ENCODE measurements around the gene SLC8A1.
A peak's percentile ranks its signal among the peaks of the same experiment; 100 is the strongest.

The SLC8A1 gene

DNA sequence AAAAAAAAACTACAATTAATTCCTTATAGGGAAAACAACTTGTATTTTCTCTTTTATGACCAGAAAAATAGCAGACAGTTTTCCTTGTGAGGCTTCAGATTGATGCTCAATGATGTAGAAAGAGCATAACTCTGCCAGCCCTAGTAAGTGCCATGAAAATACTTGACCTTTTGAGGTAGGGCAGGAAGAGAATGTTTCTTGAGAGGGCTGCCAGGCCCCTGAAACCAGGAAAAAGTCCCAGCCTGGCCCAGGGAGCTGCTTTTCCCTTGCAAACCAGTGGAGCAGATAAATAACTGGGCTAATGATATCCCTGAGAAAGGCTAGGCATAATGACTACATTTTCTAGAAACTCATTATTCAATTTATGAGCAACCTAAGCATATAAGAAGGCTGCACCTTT lies 126.8 kb downstream of the SLC8A1 start:
- FAIRE-seq (no peak), DNase-seq (ENCODE audit: insufficient read length, low spot score) (no peak)
- TF ChIP-seq POLR2A (IDR thresholded peaks at IDR 0.05; ENCODE audit: low read depth, low read length): no peak

- no peak for TF ChIP-seq POLR2A (IDR thresholded peaks at IDR 0.05; ENCODE audit: low read depth, low read length)
- FAIRE-seq (no peak), DNase-seq (ENCODE audit: insufficient read length, low spot score) (no peak)
Observed at GRCh38 chr2:40324656-40325055, 127.2 kb downstream of the SLC8A1 start.

DNA sequence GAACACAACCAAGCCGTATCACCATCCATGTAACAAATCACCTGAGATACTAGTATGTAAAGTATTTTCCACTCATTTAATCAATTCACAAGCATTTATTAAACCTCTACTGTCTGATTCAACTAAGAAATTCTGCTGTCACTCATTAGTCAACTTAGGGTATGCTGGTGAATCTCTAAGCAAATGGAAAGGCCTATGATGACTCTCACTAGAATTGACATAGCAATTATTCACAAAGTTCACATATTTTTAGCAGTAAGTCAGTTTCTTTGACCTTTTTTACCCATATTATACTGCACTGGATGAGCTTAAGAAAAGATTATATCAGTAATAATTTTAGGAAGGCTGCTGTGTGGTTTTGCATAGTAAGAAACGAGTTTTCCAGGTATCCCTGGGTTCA lies 130.1 kb downstream of the SLC8A1 start:
- DNase-seq (ENCODE audit: insufficient read length, low spot score) (no peak), FAIRE-seq (no peak)
- no peak for TF ChIP-seq POLR2A (IDR thresholded peaks at IDR 0.05; ENCODE audit: low read depth, low read length)

DNA sequence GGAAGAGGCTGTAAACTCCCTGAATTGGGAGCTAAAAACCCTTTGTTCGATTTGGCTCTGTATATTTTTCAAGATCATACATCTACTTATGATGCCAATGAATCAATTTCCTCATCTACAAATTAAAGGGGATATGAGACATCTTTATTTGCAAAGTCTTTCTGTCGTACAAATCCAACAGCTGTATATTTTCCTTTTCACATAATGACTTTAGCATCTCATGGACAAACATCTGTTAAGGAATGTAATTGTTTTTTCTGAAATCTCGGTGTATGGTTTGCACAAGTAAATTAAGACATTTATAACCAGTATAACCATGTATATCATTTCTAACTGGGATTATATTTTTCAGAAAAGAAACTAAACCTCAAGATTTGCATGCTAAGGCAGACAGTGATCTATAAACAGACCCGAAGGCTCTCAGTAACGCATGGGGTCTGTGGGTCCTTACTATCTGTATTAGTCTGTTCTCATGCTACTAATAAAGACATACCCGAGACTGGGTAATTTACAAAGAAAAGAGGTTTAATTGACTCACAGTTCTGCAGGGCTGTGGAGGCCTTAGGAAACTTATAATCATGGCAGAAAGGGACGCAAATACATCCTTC lies 130.8 kb downstream of the SLC8A1 start:
- FAIRE-seq: no peak

GRCh38 chr2:40318921-40319320 lies 133.0 kb downstream of the SLC8A1 start:
- DNase-seq (ENCODE audit: insufficient read length, low spot score): no peak
- no peak for TF ChIP-seq POLR2A (IDR thresholded peaks at IDR 0.05; ENCODE audit: low read depth, low read length)
- no peak for FAIRE-seq

More for the DNA sequence above, 130.8 kb downstream of the SLC8A1 start:
- no peak for DNase-seq (ENCODE audit: insufficient read length, low spot score)
- no peak for TF ChIP-seq POLR2A (IDR thresholded peaks at IDR 0.05; ENCODE audit: low read depth, low read length)

- no peak for FAIRE-seq
- TF ChIP-seq POLR2A (IDR thresholded peaks at IDR 0.05; ENCODE audit: low read depth, low read length): no peak
Observed at GRCh38 chr2:40317761-40318160, 134.1 kb downstream of the SLC8A1 start.

GRCh38 chr2:40317046-40317445 lies 134.8 kb downstream of the SLC8A1 start:
- DNase-seq (ENCODE audit: insufficient read length, low spot score) (no peak), FAIRE-seq (peak; percentile 45)
- TF ChIP-seq POLR2A (IDR thresholded peaks at IDR 0.05; ENCODE audit: low read depth, low read length): no peak

More at GRCh38 chr2:40317761-40318160, 134.1 kb downstream of the SLC8A1 start:
- DNase-seq (ENCODE audit: insufficient read length, low spot score): no peak

DNA sequence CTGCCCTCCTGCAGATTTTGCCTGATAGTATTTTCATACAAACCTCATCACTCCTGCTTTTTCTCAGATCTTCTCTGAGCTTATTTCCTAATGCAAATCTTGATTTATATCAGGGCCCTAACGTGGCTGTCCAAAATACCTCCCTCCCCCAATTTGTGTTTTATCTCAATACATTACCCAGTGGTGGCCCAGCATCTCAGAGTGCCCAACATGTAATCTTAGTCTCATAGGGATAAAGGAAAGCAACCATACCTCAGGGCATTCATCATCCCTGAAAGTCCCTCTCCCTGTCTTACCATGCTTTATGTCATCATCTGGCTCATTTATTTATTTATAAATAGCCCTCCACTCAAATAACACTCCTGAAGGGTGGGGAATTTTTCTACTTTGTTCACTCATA lies 135.3 kb downstream of the SLC8A1 start:
- DNase-seq (ENCODE audit: insufficient read length, low spot score) (no peak), FAIRE-seq (no peak)
- TF ChIP-seq POLR2A (IDR thresholded peaks at IDR 0.05; ENCODE audit: low read depth, low read length): no peak

DNA sequence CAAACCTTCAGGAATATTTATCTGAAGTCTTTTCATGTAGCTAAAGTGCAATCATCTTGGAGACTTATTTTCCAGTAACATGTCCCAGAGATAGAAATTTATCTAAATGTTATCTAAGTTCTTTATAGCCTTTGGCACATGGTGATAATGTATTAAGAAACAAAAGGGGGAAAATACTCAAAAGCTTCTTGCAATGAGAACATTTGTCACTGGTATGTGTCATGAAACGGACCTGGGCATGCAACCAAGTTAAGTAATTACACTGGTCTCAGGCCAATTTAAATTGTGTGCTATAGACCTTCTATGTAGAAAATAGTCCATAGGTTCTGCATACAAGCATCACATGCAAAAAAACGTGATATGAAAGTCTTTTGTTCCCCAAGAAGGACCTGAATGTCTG lies 136.2 kb downstream of the SLC8A1 start:
- FAIRE-seq (peak; percentile 38), DNase-seq (ENCODE audit: insufficient read length, low spot score) (no peak)
- no peak for TF ChIP-seq POLR2A (IDR thresholded peaks at IDR 0.05; ENCODE audit: low read depth, low read length)

DNA sequence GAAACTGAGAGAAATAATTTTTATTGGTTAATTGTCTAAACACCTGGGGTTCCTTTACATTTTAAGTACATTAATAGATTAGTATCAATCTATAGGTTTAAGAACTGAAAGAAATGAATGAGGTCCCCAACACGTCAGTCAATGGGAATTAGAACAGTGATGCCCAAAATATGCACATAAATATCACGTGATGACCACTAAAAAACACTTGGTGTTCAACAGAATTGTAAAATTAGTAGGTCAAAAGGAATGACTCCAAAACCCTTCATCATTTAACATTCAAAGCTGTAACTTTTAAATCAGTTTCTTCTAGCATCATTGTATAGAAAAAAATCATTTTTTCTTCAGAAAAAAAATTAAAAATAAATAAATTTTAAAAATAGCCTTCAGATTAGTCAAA lies 140.9 kb downstream of the SLC8A1 start:
- FAIRE-seq: no peak
- no peak for TF ChIP-seq POLR2A (IDR thresholded peaks at IDR 0.05; ENCODE audit: low read depth, low read length)
- no peak for DNase-seq (ENCODE audit: insufficient read length, low spot score)

DNA sequence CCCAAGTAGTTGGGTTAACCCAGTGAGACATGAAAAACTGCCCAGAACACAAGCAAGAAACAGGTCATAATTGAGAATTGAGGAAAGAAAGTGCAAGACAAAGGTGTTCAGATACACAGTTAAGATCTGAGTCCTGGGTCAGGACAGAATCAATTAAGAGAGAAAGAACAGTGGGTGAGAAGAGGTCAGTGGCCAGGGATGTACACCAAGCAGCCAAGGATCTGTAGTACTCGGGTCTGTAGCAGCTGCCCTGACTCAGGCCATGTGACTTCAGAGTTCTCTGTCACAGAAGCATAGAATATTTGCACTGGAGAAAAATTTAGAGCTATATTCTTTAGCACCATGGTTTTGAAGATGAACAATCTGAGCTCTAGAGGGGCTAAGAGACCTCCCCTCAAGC lies 141.6 kb downstream of the SLC8A1 start:
- DNase-seq (ENCODE audit: insufficient read length, low spot score): no peak
- no peak for TF ChIP-seq POLR2A (IDR thresholded peaks at IDR 0.05; ENCODE audit: low read depth, low read length)
- FAIRE-seq: no peak

- TF ChIP-seq POLR2A (IDR thresholded peaks at IDR 0.05; ENCODE audit: low read depth, low read length): no peak
- no peak for DNase-seq (ENCODE audit: insufficient read length, low spot score)
- no peak for FAIRE-seq
Observed at GRCh38 chr2:40304340-40304739, 147.6 kb downstream of the SLC8A1 start.

- DNase-seq (ENCODE audit: insufficient read length, low spot score) (no peak), FAIRE-seq (no peak)
- no peak for TF ChIP-seq POLR2A (IDR thresholded peaks at IDR 0.05; ENCODE audit: low read depth, low read length)
Observed at GRCh38 chr2:40303746-40304145, 148.1 kb downstream of the SLC8A1 start.

GRCh38 chr2:40302751-40303325 lies 149.1 kb downstream of the SLC8A1 start:
- FAIRE-seq: no peak
- no peak for TF ChIP-seq POLR2A (IDR thresholded peaks at IDR 0.05; ENCODE audit: low read depth, low read length)
- DNase-seq (ENCODE audit: insufficient read length, low spot score): no peak

- FAIRE-seq (no peak), DNase-seq (ENCODE audit: insufficient read length, low spot score) (no peak)
Observed at GRCh38 chr2:40300391-40300790, 151.5 kb downstream of the SLC8A1 start.

More at GRCh38 chr2:40300391-40300790, 151.5 kb downstream of the SLC8A1 start:
- TF ChIP-seq POLR2A (IDR thresholded peaks at IDR 0.05; ENCODE audit: low read depth, low read length): no peak

Measured in H54 (cell line).